Measurements from ENCODE around the gene RNF11.

The RNF11 gene

GRCh38 chr1:51289676-51290488 lies 53.8 kb downstream of the RNF11 start:
- no peak overlapping the region for H3K4me3 ChIP-seq (ENCODE audit: low read depth, low read length)
- no peak for TF ChIP-seq CTCF (IDR thresholded peaks at IDR 0.05; ENCODE audit: borderline replicate concordance, insufficient read depth, low read depth, low read length)

- no peak overlapping the region for H3K4me3 ChIP-seq (ENCODE audit: low read depth, low read length)
- no peak for TF ChIP-seq CTCF (IDR thresholded peaks at IDR 0.05; ENCODE audit: borderline replicate concordance, insufficient read depth, low read depth, low read length)
These were observed 54.4 kb downstream of the RNF11 start for GRCh38 chr1:51290489-51290847.

GRCh38 chr1:51293898-51294515 lies 57.9 kb downstream of the RNF11 start:
- TF ChIP-seq CTCF (IDR thresholded peaks at IDR 0.05; ENCODE audit: borderline replicate concordance, insufficient read depth, low read depth, low read length): no peak
- no peak overlapping the region for H3K4me3 ChIP-seq (ENCODE audit: low read depth, low read length)

- TF ChIP-seq CTCF (IDR thresholded peaks at IDR 0.05; ENCODE audit: borderline replicate concordance, insufficient read depth, low read depth, low read length): no peak
These were observed 58.6 kb downstream of the RNF11 start for GRCh38 chr1:51294566-51295184.

GRCh38 chr1:51295926-51296325 lies 59.9 kb downstream of the RNF11 start:
- no peak for TF ChIP-seq CTCF (IDR thresholded peaks at IDR 0.05; ENCODE audit: borderline replicate concordance, insufficient read depth, low read depth, low read length)

More at GRCh38 chr1:51294566-51295184, 58.6 kb downstream of the RNF11 start:
- H3K4me3 ChIP-seq (ENCODE audit: low read depth, low read length): no peak overlapping the region

GRCh38 chr1:51296383-51297357 lies 60.6 kb downstream of the RNF11 start:
- peak; percentile 96 for TF ChIP-seq CTCF (IDR thresholded peaks at IDR 0.05; ENCODE audit: borderline replicate concordance, insufficient read depth, low read depth, low read length)
- peak overlapping the region; percentile 23 for H3K4me3 ChIP-seq (ENCODE audit: low read depth, low read length)

More at GRCh38 chr1:51295926-51296325, 59.9 kb downstream of the RNF11 start:
- H3K4me3 ChIP-seq (ENCODE audit: low read depth, low read length): no peak overlapping the region
